GM21619 (cell line): Measurements from ENCODE around the gene LRRTM3.

ENCODE experiments used
- ATAC-seq: cut with Tn5 transposase; IDR thresholded peaks from one replicate; pipeline ENCODE4 v1.9.1; 2021; ENCODE audit not compliant: unreplicated experiment

LRRTM3 gene

DNA sequence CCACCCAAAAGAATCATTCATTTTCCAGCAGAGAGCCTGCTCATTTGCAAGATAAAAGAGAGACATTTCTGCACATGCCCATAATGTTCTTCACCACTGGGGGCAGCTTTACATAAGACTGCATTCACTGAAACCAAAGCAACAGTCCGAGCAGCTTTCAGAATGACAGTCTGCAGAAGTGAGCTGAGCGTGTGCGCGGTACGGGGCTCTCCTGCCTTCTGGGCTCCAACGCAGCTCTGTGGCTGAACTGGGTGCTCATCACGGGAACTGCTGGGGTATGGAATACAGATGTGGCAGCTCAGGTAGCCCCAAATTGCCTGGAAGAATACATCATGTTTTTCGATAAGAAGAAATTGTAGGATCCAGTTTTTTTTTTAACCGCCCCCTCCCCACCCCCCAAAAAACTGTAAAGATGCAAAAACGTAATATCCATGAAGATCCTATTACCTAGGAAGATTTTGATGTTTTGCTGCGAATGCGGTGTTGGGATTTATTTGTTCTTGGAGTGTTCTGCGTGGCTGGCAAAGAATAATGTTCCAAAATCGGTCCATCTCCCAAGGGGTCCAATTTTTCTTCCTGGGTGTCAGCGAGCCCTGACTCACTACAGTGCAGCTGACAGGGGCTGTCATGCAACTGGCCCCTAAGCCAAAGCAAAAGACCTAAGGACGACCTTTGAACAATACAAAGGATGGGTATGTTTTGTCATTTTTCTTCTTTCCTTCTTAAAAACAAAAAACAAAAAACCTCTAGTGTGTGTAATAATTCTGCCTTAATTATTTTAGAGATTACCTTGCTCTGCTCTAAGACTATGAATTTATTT, at the start of gene LRRTM3:
LRRTM3 (plus strand) TSS at position 141 of the 820 bp plus-strand sequence.
- ATAC-seq, result peak; percentile 100

DNA sequence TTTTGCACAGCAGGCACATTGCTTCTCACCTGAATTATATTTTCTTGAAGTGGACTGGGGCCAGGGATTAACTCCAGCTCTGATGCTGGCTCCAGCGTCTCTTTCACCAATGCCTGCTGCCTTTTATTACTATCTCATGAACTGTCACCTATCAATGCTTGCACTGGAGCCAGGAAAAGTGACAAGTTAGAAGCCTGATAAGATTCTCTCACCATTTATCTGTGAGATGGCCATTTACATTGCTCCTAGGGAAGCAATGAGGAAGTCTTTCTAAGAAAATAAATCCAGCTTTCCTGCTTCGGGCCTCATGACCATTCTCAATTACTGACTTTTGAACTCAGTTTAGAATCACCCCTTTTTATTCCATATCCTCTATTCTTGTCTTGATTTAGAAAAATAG, 48.5 kb upstream of the LRRTM3 start:
- no peak for ATAC-seq

DNA sequence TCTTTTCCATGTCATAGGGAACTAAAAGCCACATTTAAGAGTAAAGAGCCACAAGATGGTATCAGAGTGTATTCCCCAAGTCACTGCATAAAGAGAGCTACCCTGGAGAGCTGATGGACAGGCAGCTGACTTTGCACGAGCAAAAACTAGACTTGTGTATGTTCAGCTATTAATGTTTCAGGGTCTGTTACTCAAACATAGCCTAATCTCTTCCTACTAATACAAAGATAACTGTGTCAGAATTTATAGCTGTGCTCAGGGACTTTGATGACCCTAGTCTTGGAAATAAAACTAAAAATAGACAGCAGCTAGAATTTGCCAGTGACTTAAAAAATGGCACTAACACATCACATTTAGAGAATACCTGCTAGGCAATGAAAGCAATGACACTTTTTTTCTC, 45.5 kb upstream of the LRRTM3 start:
- no peak for ATAC-seq

DNA sequence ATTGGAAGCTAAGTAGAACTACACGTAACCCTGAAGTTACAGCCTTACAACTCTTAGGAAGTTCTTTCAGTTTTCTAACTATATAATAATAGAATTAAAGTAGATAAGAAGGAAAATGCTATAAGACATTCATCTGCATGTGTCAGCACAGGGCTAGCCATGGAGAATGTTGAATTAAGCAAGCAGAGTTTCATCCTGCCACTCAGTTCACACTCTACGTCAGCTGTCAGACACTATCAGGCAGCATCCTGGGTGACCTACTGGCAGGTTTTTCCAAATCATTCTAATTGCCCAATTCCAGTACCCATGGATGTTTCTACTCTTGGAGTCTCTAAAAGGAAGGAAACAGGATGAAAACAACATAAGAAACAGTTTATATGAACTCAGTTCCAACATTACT, 45.0 kb upstream of the LRRTM3 start:
- no peak for ATAC-seq

DNA sequence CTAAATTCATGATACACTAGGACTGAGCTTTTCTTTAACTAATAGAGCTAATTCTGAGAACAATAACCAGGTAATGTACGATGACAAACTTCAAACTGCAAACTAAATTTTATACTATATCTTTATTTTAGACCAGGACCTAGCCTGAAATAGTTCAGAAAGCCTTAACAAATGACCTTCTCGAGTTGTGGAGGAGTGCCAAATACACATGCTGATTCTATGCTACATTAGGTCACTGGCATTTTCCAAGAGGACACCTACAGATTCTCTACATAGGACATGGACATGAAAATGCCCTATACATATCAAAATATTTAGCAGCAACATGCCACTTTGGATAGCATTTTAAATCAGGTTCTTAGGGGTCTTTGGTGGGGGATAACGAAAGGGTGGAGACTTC, 44.0 kb upstream of the LRRTM3 start:
- ATAC-seq, result no peak

DNA sequence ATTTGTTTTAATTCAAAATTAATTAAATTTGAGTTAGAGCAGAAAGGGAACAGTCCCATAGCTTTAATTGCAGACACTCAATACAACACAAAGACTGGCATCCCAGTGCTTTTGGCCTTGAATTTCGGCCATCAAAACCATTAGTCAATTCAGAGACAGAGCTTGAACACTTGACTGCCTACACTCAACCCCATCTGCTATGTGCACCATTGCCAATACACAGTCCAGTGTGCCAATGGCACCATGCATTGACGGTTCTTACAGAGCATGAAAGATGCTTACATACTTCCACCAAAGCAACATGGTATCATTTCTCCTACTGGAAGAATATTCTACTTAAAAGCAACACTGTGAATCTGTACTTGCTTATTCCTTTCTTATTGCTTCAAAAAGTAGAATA, 43.6 kb upstream of the LRRTM3 start:
- no peak for ATAC-seq

DNA sequence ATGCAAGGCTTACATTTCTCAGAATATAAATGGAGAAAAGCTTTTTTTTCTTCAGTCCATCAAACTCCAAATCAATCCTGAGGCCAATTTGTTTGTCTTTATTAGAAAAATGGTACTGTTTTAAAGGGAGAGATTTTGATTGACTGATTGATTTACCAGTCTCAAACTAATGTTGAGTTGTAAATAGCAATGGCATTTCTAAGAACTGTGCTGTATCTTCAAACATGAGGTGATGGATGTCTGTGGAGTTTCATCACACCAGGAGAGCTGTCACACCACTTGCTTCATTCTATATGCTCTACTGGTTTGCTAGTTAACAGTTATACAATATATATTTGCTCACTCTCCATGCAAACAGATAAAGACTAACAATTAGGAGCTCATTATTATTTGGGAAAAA, 39.0 kb upstream of the LRRTM3 start:
- no peak for ATAC-seq

DNA sequence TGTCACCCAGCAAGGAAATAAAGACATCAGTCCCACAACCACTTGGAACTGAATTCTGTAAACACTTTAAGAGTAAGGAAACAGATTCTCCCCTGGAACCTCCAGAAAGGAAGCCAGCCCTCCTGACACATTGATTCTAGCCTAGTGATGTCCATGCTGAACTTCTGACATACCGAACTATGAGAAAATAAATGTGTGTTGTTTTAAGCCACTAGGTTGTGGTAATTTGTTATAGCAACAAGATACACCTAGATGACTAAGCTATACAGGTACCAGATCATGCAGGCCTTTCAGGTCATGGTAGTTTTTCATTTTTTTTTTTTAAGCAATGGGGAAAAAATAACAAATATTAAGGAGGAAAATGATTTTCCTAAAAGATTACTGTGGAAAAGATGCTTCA, 37.6 kb upstream of the LRRTM3 start:
- no peak for ATAC-seq

DNA sequence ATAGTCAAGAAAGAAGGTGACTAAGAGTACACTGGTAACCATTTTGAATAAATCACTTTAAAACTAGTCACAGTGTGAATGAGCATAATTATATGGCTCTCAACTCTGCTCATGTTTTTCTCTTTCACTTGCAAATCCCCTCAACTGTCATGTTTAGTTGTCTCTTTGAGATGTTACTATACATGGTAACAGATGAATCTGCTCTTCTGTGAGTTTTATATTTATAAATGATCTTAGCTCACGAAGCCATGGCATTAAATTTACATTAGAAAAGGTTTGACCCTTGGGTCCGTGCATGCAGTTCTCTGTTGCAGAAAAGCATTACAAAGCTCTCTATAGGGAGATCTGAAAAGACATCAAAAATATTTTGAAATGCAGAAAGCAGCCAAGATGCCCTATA, 33.0 kb upstream of the LRRTM3 start:
- ATAC-seq, result no peak

DNA sequence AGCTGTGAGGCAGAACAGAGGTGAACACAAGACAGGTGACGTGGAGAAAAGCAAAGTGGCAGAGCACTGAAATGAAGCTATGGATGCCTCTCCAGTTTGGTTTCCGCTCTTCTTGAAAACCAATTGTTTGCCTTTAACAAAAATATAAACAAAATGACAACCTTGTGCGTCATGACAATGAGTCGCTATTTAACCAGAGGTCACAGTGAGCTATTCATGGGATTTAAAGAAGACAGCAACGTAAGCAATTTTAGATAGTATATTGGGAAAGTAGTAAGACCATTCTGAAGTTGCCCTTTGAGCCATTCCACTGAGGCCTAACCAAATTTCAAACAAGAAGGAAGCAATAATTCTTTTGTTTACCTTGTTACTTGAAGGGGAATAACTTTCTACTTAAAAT, 15.2 kb upstream of the LRRTM3 start:
- ATAC-seq, result no peak

DNA sequence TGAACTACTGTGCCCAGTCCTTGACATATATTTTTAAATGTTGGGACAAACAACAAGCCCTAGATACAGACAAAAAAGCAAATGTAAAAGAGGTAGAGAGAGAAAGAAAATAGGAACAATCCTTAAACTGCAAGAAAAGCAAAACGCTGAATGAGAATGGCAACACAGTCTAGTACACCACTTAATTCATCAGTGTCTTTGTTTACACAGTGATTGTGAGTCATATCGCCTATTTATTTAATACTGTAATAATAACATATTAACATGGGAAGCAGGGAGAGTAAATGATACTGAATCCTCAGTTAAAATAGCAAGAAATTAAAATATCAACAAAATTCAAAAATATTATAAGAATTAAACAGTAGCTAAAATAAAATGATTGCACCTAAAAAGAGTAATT, 9.8 kb upstream of the LRRTM3 start:
- ATAC-seq, result no peak

DNA sequence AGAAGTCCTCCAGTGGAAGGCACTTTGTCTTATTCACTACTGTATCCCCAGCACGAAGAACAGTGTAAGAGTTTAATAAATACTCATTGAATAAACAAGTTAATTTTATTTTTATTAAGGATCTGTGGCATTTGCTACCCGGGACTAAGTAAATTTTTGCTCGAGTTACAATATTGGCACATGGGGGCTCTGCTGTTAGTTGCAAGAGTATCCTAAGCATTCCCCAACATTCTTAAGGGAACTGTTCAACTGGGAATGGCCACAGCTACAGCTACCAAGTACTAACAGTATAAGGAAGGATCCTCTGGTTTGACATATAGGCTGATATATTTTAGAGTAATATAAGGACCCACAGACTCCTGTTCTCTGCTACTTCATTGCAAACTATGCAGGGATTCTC, 8.7 kb upstream of the LRRTM3 start:
- no peak for ATAC-seq

DNA sequence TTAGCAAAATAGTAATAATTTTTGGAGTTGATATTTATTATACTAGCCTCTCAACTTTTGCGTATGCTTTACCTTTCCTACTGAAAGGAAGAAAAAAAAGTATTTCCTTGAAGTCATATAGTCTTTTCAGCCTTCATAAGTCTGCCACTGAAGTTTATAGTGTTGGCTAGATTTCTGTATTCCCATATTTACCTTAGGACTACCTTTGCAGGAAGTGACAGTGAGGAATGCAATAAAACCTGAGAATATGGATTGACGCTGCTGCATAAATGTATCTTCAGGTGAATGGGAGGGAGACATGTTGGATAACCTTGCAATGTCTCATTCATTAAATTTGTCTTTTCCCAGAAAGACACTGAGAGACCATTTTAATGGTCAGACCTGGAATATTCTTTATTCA, 6.6 kb upstream of the LRRTM3 start:
- ATAC-seq, result no peak

DNA sequence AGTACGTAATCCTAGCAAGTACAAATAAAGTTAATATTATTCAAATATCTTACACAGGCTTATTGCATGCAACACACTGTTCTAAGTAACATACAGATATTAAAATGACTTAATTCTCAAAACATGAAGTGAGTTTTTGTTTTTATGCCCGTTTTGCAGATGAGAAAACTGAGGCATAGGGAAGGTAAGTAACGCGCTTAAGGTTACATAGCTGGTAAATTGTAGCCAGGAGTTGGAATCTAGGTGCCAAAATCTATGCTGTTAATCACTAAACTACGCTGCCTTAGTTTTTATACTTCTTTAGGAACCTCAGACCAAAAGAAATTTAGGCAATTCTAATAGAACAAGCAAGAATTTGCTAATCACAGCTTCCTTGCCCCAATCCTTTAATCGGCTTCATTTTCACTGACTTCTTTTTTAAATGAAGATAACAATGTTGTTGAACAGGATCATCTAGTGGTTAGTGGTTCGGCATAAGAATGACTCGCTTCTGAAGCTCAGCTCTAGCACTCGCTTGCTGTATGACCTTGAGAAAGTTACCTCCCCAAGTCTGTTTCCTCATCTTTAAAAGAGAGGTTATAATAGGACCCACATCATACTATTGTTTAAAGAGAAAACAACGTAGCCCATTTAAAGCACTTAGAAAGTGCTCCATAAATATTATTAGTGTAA, 1.0 kb upstream of the LRRTM3 start:
- ATAC-seq, result no peak

DNA sequence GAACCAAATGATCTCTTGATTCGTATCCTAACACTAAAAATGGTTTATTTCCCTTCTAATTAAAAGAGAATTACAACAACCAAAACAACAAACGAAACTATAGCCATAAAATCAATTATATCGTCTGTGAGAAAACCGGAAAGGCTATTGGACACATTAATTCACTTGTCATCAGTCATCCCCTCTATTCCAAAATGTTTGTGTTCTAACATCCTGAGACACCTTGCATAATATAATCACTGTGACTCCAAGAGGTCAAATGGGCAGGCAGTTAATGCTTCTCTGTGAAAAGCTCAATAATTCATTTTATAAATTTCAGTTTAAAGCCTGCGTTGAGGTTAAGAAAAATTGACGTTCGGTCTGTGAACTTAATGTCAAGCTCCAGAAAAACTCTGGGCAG, 463 bp upstream of the LRRTM3 start:
- no peak for ATAC-seq

DNA sequence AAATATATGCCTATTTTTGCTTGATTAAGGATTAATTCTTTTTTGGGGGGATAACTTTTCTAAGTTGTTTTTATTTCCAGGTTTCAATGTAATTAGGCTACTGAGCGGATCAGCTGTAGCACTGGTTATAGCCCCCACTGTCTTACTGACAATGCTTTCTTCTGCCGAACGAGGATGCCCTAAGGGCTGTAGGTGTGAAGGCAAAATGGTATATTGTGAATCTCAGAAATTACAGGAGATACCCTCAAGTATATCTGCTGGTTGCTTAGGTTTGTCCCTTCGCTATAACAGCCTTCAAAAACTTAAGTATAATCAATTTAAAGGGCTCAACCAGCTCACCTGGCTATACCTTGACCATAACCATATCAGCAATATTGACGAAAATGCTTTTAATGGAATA, 1.0 kb downstream of the LRRTM3 start:
- ATAC-seq, result no peak

DNA sequence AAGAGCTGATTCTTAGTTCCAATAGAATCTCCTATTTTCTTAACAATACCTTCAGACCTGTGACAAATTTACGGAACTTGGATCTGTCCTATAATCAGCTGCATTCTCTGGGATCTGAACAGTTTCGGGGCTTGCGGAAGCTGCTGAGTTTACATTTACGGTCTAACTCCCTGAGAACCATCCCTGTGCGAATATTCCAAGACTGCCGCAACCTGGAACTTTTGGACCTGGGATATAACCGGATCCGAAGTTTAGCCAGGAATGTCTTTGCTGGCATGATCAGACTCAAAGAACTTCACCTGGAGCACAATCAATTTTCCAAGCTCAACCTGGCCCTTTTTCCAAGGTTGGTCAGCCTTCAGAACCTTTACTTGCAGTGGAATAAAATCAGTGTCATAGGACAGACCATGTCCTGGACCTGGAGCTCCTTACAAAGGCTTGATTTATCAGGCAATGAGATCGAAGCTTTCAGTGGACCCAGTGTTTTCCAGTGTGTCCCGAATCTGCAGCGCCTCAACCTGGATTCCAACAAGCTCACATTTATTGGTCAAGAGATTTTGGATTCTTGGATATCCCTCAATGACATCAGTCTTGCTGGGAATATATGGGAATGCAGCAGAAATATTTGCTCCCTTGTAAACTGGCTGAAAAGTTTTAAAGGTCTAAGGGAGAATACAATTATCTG, 1.6 kb downstream of the LRRTM3 start:
- no peak for ATAC-seq

DNA sequence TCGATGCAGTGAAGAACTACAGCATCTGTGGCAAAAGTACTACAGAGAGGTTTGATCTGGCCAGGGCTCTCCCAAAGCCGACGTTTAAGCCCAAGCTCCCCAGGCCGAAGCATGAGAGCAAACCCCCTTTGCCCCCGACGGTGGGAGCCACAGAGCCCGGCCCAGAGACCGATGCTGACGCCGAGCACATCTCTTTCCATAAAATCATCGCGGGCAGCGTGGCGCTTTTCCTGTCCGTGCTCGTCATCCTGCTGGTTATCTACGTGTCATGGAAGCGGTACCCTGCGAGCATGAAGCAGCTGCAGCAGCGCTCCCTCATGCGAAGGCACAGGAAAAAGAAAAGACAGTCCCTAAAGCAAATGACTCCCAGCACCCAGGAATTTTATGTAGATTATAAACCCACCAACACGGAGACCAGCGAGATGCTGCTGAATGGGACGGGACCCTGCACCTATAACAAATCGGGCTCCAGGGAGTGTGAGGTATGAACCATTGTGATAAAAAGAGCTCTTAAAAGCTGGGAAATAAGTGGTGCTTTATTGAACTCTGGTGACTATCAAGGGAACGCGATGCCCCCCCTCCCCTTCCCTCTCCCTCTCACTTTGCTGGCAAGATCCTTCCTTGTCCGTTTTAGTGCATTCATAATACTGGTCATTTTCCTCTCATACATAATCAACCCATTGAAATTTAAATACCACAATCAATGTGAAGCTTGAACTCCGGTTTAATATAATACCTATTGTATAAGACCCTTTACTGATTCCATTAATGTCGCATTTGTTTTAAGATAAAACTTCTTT, 2.3 kb downstream of the LRRTM3 start:
- no peak for ATAC-seq

DNA sequence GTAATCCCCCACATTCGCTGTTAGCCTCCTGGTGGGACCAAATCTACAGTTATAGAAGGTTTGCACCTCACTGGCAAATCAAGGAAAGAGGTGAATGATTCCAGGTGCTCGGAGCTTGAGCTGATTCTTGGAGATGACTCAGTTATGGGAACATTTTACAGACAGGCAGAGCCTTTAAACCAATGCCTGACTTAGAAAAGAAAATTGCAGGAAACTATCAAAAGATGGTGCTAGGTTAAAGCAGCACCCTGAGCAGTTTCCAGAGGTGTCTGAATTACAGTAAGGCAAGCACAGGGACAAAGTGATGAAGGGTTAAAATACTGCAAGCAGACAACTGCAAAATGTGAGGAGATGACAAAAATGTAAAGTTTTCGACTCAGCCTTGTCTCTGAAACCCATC, 2.9 kb downstream of the LRRTM3 start:
- ATAC-seq, result no peak

DNA sequence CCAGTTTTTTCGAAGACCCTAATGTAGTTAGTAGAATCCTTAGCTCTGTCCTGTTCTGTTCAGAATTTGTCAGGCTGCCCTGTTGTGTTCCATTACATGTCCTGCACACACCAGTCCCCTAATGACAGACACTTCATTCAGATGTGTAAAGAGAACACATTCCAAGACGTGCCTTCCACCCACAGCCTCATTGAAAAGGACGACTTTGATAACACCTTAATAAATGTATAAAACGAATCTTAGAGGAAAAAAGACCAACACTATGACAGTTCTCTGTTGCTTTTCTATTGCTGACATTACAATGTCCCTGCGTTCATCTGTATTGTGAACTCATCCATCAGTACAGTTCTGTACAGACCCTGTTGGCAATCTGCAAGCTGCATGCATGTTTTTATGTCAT, 3.5 kb downstream of the LRRTM3 start:
- ATAC-seq, result no peak

DNA sequence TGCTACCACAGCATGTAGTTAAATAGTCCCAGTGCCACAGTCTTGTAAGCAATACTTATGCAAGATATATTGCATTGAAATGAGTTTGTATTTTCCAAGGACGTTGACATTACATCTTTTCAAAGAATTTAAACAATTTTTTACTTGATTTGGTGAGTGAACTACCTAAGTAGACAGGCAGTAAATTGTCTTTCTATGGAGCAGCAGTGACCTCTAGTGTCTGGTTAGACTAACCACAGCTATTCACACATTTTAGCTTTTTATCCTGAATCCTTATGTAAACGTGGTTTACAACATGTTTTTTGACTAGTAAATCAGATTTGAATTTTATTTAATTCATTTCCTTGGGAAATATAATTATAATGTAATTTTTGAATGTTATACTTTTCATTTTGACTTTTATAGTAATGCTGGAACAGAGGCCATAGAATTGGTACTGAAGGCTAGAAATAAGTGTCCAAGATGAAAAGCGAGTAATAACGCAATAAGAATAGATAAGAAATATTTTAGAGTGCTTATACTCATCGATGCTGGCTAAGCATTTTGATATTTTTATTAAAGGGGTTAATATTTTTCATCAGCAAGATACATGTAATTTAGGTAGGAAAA, 5.6 kb downstream of the LRRTM3 start:
- ATAC-seq, result peak; percentile 71
